ENCODE measurements around the gene VWDE.

Gene VWDE

GRCh38 chr7:12327922-12328321 lies 75.7 kb downstream of the VWDE start:
- DNase-seq = no peak

GRCh38 chr7:12325646-12326045 lies 78.0 kb downstream of the VWDE start:
- no peak for DNase-seq

GRCh38 chr7:12323415-12323814 lies 80.2 kb downstream of the VWDE start:
- no peak for DNase-seq

GRCh38 chr7:12322903-12323300 lies 80.8 kb downstream of the VWDE start:
- DNase-seq = no peak

- no peak for DNase-seq
These were observed 81.3 kb downstream of the VWDE start for GRCh38 chr7:12322284-12322902.

GRCh38 chr7:12320987-12321647 lies 82.5 kb downstream of the VWDE start:
- DNase-seq = no peak

GRCh38 chr7:12320241-12320986 lies 83.3 kb downstream of the VWDE start:
- no peak for DNase-seq

GRCh38 chr7:12317675-12318074 lies 86.0 kb downstream of the VWDE start:
- DNase-seq = no peak

- no peak for DNase-seq
These were observed 86.7 kb downstream of the VWDE start for GRCh38 chr7:12316925-12317324.

- DNase-seq = no peak
These were observed 88.6 kb downstream of the VWDE start for GRCh38 chr7:12315049-12315448.

- DNase-seq = no peak
These were observed 89.5 kb downstream of the VWDE start for GRCh38 chr7:12314199-12314598.

- no peak for DNase-seq
These were observed 98.2 kb downstream of the VWDE start for GRCh38 chr7:12305502-12305901.

- DNase-seq = no peak
These were observed 100.2 kb downstream of the VWDE start for GRCh38 chr7:12303495-12303894.

- DNase-seq = no peak
These were observed 100.6 kb downstream of the VWDE start for GRCh38 chr7:12303062-12303461.

- DNase-seq = no peak
These were observed 103.2 kb downstream of the VWDE start for GRCh38 chr7:12300415-12300814.

GRCh38 chr7:12299367-12299766 lies 104.3 kb downstream of the VWDE start:
- no peak for DNase-seq

- DNase-seq = no peak
These were observed 106.2 kb downstream of the VWDE start for GRCh38 chr7:12297283-12298108.

GRCh38 chr7:12296051-12296570 lies 107.6 kb downstream of the VWDE start:
- no peak for DNase-seq

GRCh38 chr7:12294701-12295100 lies 109.0 kb downstream of the VWDE start:
- no peak for DNase-seq

- no peak for DNase-seq
These were observed 111.8 kb downstream of the VWDE start for GRCh38 chr7:12291870-12292269.

- no peak for DNase-seq
These were observed 112.9 kb downstream of the VWDE start for GRCh38 chr7:12290761-12291160.

- DNase-seq = no peak
These were observed 113.7 kb downstream of the VWDE start for GRCh38 chr7:12289996-12290395.

GRCh38 chr7:12287901-12288300 lies 115.8 kb downstream of the VWDE start:
- no peak for DNase-seq

Data from effector CD8-positive, alpha-beta T cell (primary cell).